Stimulated activated CD8-positive, alpha-beta memory T cell treated with anti-CD3 and anti-CD28 coated beads, Interleukin-7, amount 100 ng/mL, for 24 hours (primary cell): ENCODE data around the gene PFDN2.
A peak's percentile ranks its signal among the peaks of the same experiment; 100 is the strongest.

Experiments used
- DNase-seq: peaks from one replicate; pipeline ENCODE4 v3.0.0-alpha.2; 2020; ENCODE audit warnings: low read depth

The PFDN2 gene

DNA sequence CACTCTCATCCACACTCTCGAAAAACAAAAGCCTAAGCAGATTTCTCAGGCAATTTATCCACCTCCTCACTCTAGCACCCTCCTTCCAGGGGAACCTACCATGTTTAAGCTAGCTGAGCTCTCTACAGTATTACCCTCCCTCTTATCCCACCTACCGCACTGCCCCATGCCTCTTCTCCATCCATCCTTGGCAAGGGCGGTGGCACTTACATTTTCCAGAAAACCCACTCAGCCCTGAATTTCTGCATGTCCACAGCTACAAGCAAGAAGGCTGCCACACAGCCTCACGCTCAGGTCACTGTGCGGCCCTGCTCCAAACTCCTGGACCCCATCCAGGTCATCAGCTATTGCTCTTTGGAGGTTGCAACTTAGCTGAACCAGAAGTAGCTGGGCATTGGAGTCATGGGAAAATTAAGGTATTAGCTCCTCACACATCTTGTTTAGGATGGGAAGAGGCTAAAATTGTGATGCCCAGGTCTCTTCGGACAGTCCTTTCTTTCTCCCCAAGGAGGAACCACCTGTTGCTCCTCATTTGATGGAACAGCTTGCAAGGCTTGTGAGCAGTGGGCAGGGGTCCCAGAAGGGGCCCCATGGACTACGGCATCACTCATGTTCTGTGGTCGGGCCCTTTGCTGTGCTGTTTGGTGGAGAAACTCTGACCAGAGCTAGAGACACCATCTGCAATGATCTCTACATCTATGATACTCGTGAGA is 18.6 kb downstream of the PFDN2 start:
- no peak for DNase-seq

DNA sequence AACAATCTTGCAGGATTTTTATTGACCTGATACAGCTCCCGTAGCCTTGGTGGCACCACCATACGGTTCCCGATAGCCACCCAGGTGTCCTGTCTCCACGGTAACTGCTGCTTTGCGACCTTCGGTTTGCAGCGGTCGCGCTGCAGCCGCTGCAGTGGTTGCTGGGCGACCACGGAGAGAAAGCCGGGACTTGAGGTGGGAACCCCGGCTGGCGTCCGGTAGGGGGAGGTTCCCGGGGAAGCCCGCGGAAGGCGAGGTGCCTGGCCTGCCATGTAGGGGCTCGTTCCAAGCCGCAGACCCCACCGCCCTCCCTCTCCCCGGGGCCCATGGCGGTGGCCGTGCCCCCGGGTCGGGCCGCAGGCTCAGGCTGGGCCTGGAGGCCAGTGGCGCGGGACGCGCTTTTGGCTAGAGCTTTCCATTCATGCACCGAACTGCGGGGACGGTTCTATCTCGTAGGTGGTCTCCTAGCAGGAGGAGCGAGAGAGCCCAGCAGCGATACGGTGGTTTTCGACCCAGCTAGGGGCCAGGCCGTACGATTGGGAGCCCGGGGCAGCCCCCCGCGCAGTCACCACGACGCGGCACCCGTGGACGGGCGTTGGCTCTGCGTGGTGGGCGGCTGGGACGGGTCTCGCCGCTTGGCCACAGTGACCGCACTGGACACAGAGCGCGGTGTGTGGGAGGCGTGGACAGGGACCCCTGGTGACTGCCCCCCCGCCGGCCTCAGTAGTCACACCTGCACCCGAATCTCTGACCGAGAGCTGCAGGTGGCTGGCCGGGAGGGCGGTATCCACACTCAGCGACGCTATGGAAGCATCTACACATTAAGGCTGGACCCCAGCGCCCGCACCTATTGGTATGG is 19.4 kb downstream of the PFDN2 start, which contains the start of gene KLHDC9:
Gene KLHDC9, plus strand, starts transcription at position 152 of the 859 bp plus-strand sequence. Its CDS starts 175 bp downstream, at position 327.
- peak; percentile 43 for DNase-seq

GRCh38 chr1:161096530-161096929 is 21.3 kb downstream of the PFDN2 start:
- DNase-seq: no peak

- DNase-seq: no peak
Observed at GRCh38 chr1:161096015-161096414, 21.8 kb downstream of the PFDN2 start.

DNA sequence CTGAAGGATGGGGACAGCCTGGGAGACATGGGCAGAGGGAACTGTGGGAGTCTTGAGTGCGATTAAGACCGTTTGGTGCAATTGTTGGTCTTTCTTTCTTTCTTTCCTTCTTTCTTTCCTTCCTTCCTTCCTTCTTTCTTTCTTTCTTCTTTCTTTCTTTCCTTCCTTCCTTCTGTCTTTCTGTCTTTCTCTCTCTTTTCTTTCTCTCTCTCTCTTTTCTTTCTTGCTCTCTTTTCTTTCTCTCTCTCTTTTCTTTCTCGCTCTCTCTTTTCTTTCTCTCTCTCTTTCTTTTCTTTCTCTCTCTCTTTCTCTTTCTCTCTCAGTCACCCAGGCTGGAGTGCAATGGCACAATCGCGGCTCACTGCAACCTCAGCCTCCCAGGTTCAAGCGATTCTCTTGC is 22.6 kb downstream of the PFDN2 start:
- no peak for DNase-seq

DNA sequence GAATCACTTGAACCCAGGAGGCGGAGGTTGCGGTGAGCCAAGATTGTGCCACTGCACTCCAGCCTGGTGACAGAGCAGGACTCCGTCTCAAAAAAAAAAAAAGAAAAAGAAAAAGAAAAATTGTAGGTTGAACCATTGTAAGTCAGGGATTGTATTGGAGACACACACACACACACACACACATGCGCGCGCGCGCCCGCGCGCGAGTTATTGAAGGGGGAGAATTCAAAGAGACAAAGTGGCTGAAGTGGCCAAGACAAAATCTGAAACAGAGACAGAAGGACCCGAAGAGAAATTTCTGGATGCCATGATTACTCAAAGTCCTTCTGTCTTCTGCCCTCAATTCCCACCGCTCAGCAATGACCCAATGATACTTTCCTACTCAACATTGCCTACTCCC is 23.4 kb downstream of the PFDN2 start:
- no peak for DNase-seq

GRCh38 chr1:161092621-161093028 is 25.2 kb downstream of the PFDN2 start:
- no peak for DNase-seq

DNA sequence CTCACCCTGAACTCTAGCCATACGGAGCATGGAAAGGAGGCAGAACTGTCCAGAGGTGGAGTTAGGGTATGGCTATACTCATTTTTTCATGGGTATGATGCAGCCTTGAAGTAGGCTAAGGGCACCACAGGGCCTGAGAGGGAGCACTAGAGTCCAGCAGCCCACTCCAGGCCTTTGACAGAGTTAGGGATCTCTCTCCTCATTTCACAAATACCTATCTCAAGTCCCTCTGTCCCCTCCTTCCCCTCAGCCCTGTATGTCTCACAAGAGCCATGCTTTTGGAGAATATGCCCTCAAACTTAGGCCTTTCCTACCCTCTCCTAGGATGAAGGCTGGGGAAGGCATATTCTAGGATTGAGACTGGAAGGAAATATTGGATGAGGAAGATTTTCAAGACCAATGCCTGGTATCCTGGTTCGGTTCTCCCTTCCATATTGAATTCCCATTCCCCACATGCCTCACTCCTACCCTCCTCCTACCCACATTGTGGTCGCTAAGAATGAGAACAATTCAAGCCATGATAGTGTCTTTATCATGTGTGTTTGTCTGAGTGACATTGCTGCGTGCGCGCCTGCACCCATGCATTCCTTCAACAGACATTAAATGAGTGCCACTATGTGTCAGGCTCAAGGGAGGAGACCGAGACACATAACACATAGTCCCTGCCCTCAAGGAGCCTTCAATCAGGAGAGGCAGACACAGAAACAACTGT is 25.9 kb downstream of the PFDN2 start:
- DNase-seq: no peak

GRCh38 chr1:161091093-161091492 is 26.7 kb downstream of the PFDN2 start:
- no peak for DNase-seq

DNA sequence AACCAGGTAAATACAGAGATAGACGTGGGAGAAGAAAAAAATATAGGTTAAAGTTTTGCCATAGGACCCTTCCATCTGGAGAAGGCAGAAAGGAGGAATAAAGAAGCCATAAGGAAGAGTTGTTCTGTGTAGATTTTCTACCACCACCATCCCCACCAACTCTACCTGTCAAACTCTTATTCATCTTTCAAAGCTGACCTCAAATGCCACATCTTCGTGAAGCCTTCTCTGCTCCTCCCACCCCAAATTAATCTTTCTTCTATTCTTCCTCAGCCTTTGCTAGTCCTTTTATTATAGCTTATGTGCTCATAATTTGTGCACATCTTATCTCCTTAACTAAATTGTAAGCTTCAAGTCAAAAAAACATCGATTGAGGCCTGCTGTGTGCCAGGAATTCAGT is 27.2 kb downstream of the PFDN2 start:
- no peak for DNase-seq

DNA sequence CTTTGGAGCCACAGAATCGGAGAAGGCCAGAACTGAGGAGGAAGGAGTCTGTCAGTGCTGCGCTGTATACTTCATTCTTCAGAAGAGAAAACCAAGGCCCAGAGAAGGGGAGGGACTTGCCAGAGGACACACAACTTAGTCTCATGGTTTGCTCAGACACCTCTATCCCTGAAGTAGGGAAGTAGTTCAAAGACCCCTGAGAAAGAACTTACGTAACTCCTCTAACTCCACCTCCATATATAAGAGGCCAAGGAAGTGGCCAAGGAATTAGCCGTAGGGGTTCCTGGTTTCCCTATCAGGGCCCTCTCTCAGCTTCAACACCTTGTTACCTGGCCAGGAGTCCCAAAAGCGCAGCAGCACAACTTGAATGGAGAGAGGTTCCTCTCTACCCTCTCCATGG is 27.9 kb downstream of the PFDN2 start:
- DNase-seq: no peak

- DNase-seq: no peak
Observed at GRCh38 chr1:161089251-161089924, 28.4 kb downstream of the PFDN2 start, which contains the start of gene NECTIN4. TSS of gene NECTIN4 (minus strand) at chr1:161089558. CDS start at chr1:161089296, 262 bp downstream.

GRCh38 chr1:161088587-161089110 is 29.2 kb downstream of the PFDN2 start:
- no peak for DNase-seq

DNA sequence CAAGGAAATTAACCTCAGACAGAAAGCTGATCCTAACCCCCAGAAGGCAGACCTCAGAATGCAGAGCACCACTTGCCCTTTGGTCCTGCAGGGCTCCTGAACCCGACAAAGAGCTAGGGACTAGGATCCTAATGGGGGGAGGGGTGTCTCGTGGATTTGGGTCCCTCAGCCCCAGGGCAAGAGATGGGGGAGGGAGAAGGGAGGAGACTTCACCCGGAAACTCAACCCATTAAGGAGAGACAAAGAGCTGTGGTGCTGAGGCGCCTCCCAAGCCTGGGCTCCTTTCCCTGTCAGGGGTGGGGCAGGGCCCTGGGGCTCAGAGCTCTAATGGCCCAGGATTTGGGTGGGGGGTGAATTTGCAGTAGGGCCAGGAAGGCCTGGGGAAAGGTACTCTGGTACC is 31.4 kb downstream of the PFDN2 start:
- no peak for DNase-seq

- no peak for DNase-seq
Observed at GRCh38 chr1:161085165-161085564, 32.7 kb downstream of the PFDN2 start.

- DNase-seq: no peak
Observed at GRCh38 chr1:161084597-161084988, 33.2 kb downstream of the PFDN2 start.

DNA sequence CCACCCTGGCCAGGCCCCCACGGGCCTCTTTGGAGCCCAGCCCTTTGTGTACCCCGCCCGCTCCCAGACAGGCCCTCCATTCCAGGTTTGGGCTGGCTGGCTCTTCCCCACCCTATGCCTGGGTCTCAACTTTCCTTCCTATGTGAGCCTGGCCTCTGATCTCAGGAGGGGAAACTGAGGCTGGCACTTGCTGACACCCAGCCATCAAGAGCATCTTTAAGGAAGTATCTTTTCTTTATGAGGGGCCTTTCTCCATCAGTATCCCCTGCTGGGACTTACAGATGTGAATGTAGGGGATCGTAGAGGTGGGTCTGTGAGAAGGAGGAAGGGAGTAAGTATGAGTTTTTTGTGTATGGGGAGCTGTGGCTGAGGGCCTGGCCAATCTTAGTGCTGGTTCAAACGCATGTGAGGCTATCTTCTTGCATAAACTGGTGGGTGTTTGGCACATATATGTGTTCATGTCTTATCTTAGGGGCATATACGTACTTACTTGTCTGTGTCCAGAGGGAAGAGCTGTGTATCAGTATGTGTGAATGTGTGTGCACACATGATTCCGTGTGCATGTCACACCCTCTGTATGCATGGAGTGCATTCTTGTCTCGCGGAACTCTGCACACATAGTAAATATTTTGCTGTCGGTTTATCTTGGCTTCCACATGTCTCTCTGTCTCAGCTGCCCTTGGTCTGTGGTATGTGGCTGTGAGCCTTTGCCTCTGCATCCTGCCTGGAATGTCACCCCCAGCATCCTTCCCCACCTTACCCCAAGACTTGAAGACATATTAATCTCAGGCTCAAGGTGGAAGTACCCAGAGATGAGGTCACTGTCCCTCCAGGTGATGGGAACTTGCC is 33.9 kb downstream of the PFDN2 start:
- DNase-seq: no peak

GRCh38 chr1:161082996-161083747 is 34.7 kb downstream of the PFDN2 start:
- DNase-seq: no peak

DNA sequence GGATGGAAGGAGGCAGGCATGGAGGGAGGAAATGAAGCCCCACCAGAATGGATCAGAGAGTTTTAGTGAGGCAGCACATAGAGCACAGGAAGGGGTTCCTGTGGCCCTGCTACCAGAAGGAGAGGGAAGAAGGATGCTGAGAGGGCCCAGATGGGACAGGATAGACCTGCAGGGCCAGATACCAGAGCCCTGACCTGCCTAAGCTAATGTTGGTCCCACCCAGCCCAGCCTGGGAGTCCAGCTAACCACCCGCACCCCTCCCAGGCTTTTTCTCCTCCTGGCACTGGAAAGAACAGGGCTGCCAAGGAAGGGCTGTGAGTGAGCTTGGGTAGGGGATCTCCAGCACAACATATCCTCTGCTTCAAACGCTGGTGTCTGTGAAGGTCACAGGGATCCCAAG is 35.4 kb downstream of the PFDN2 start:
- no peak for DNase-seq

- DNase-seq: no peak
Observed at GRCh38 chr1:161081519-161081918, 36.3 kb downstream of the PFDN2 start.
